ENCODE results near the gene CDKN2AIP.

CDKN2AIP gene

DNA sequence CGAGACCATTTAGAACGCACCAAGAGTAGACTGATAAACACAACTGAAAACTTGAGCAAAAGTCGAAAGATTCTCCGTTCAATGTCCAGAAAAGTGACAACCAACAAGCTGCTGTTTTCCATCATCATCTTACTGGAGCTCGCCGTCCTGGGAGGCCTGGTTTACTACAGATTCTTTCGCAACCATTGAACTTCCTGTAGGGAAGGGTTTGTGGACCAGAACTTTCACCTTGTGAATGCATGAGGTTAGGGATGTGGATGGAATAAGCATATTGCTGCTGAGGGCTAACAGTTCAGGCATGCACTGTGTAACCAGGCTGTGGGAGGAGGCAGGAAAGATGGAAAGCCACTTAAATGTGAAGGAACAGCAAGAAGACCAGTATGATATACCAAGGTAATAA is 39.6 kb downstream of the CDKN2AIP start:
- TF ChIP-seq, protein P1, sequence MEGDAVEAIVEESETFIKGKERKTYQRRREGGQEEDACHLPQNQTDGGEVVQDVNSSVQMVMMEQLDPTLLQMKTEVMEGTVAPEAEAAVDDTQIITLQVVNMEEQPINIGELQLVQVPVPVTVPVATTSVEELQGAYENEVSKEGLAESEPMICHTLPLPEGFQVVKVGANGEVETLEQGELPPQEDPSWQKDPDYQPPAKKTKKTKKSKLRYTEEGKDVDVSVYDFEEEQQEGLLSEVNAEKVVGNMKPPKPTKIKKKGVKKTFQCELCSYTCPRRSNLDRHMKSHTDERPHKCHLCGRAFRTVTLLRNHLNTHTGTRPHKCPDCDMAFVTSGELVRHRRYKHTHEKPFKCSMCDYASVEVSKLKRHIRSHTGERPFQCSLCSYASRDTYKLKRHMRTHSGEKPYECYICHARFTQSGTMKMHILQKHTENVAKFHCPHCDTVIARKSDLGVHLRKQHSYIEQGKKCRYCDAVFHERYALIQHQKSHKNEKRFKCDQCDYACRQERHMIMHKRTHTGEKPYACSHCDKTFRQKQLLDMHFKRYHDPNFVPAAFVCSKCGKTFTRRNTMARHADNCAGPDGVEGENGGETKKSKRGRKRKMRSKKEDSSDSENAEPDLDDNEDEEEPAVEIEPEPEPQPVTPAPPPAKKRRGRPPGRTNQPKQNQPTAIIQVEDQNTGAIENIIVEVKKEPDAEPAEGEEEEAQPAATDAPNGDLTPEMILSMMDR (IDR thresholded peaks at IDR 0.05; ENCODE audit: extremely low read depth, missing control alignments): no peak
- DNase-seq (ENCODE audit: low spot score): no peak

DNA sequence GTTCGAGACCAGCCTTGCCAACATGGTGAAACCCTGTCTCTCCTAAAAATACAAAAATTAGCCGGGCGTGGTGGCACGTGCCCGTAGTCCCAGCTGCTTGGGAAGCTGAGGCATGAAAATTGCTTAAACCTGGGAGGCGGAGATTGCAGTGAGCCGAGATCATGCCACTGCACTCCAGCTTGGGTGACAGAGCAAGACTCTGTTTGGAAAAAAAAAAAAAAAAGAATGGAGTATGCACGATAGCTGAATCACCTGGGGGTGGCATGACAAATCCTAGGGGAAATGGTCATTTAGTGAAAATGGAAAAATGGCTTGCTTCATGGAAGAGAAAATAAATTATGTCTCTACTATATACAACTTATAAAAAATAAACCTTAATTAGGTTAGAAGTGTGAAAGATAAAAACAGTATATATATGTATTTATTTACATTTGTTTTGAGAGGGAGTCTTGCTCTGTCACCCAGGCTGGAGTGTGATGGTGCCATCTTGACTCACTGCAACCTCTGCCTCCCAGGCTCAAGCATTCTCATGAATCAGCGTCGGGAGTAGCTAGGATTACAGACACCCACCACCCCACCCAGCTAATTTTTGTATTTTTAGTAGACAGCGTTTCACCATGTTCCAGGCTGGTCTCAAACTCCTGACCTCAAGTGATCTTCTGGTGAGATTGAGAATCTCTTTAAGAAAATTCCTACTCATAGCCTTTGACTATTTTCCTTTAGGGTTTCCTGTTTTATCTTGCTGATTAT is 41.1 kb downstream of the CDKN2AIP start:
- DNase-seq (ENCODE audit: low spot score): no peak

DNA sequence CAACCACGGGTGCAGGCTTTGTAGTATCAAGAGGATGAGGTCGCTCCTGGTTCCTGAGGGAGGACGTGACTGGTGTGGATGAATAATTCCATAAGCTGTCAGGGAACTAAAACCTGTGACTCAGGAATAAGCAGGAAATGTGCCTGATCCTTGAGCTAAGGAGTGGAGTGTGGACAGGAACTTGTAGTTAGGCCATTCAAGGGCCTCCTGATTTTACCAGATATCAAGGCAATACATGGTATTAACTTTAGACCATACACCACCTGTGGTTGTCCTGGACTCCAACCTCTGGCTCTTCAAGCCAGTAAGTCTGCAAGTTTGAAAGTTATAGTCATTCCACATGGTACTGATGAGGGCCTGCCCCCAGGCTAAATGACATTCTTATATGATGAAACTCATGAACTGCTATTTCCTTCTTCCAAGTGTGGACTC is 48.4 kb downstream of the CDKN2AIP start:
- TF ChIP-seq, protein P1 (IDR thresholded peaks at IDR 0.05; ENCODE audit: extremely low read depth, missing control alignments): no peak
- DNase-seq (ENCODE audit: low spot score): no peak

More for the DNA sequence above, 41.1 kb downstream of the CDKN2AIP start:
- TF ChIP-seq, protein P1 (IDR thresholded peaks at IDR 0.05; ENCODE audit: extremely low read depth, missing control alignments): no peak

DNA sequence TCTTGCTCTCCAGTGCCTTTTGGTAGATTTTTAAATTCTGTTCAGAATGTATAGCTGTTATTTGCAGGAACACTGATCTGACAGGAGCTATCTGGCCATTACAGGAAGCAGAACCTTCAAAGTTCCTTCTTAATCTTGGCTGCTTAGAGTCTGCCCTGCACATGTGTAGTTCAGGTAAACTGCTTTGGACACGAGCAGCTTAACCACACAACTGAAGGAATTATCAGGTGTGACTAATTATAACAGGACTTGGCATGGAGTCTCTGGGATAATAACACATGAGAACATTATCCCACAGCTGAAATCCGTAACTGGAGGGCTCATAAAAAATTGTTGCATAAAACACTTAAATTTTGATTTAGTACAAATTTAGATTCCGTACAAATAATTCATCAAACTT is 48.8 kb downstream of the CDKN2AIP start:
- no peak for DNase-seq (ENCODE audit: low spot score)
- TF ChIP-seq, protein P1 (IDR thresholded peaks at IDR 0.05; ENCODE audit: extremely low read depth, missing control alignments): no peak

DNA sequence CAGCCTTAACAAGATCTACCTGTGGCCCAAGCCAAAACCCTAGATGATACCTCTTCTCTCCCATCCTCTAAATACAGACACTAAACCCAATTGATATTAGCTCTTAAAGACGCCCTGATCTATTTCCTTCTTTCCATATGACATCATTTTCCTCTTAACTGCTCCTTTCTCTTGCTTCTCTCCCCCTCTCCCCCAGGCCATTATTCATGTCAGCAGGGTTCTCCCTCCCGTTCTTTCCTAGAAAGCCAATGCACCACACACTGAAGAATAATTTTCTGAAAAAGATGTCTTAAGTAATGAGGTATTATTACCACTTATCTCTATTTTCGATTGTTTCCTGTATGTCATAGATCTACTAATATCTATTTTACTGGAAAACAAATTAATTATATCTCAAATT is 50.7 kb downstream of the CDKN2AIP start:
- TF ChIP-seq, protein P1 (IDR thresholded peaks at IDR 0.05; ENCODE audit: extremely low read depth, missing control alignments): no peak
- DNase-seq (ENCODE audit: low spot score): no peak
